HG03108 (cell line): Measurements from ENCODE around the gene DENND1A.
"Not testable (repeated sequence)": the region's sequence is repeated elsewhere in the genome, so short reads cannot be mapped to it uniquely, and the experiment has no call there.

Source experiments
- ATAC-seq: cut with Tn5 transposase; IDR thresholded peaks from one replicate; pipeline ENCODE4 v1.9.1; 2021; ENCODE audit warnings: moderate library complexity; ENCODE audit not compliant: unreplicated experiment

Gene DENND1A

GRCh38 chr9:123335193-123335985 lies 594.5 kb downstream of the DENND1A start:
- ATAC-seq: no peak

GRCh38 chr9:123334639-123335038 lies 595.3 kb downstream of the DENND1A start:
- no peak for ATAC-seq

- not testable (repeated sequence) for ATAC-seq
Observed at GRCh38 chr9:123333058-123333669, 596.8 kb downstream of the DENND1A start.

GRCh38 chr9:123331346-123332060 lies 598.4 kb downstream of the DENND1A start:
- no peak for ATAC-seq
